ENCODE data around the gene HIPK2. TPM values are rescaled to one million over a fixed set of nuclear protein-coding genes. Genes with fewer than 3 reads are reported as not detected.

HIPK2 gene
- polyA plus RNA-seq, 3 donors = 1.6 to 12.1 (median 3.0) TPM

- DNase-seq = no peak
- WGBS (ENCODE audit: insufficient coverage) = 95% methylated on average over 3 of the region's 5 CpGs
- H3K36me3 ChIP-seq (replicated peaks in 1 of 2; ENCODE audit: control insufficient read depth in 1 of 2, insufficient read depth in 2 of 2, low read length in 2 of 2) = no peaks in the 10 kb centered on the region
- H3K79me2 ChIP-seq (ENCODE audit: insufficient read depth, low read length) = no peaks in the 10 kb centered on the region
- no peaks in the 10 kb centered on the region for H4K20me1 ChIP-seq (ENCODE audit: insufficient read depth, low read length)
- no peak overlapping the region for H3K4me3 ChIP-seq (replicated peaks in 1 of 3; ENCODE audit: low read depth in 2 of 3, low read length in 3 of 3)
- peaks cover 1 to 6% (median 2%) of the 10 kb centered on the region in 3 donors for H3K27me3 Mint-ChIP-seq (ENCODE audit: low read depth in 3 of 3)
- H3K9ac ChIP-seq (ENCODE audit: insufficient read depth, low read length, poor library complexity, severe bottlenecking) = no peak overlapping the region
- H3K4me1 Mint-ChIP-seq = peaks cover 6% of the 10 kb centered on the region
- peak overlapping the region in 1 of 7 donors; percentile 50 for H3K27ac Mint-ChIP-seq
- H3K9me3 Mint-ChIP-seq = peaks cover 0 to 4% (median 0%) of the 10 kb centered on the region in 7 donors
- H2AFZ ChIP-seq (ENCODE audit: insufficient read depth, low read depth, low read length, poor library complexity, severe bottlenecking) = no peak overlapping the region
- no peak for TF ChIP-seq CTCF (IDR thresholded peaks at IDR 0.05)
- H3K9me3 ChIP-seq (replicated peaks in 1 of 2; ENCODE audit: control insufficient read depth in 1 of 2, insufficient read depth in 1 of 2, low read length in 2 of 2) = no peaks in the 10 kb centered on the region
- H3K27ac ChIP-seq (ENCODE audit: low read depth in 1 of 2, low read length in 2 of 2) = no peak overlapping the region
- H3K4me1 ChIP-seq (ENCODE audit: control insufficient read depth in 1 of 2, insufficient read depth in 2 of 2, low read length in 2 of 2) = peaks cover 5 to 8% of the 10 kb centered on the region in 2 donors
- H3K4me2 ChIP-seq (replicated peaks; ENCODE audit: extremely low read depth, low read length, poor library complexity, severe bottlenecking) = no peak overlapping the region
- no peaks in the 10 kb centered on the region for H3K27me3 ChIP-seq (ENCODE audit: control insufficient read depth in 2 of 2, insufficient read depth in 2 of 2, low read length in 2 of 2)
- intact Hi-C loops (cut with micrococcal nuclease) = no loop called here
- no peaks in the 10 kb centered on the region for H3K36me3 Mint-ChIP-seq
- H3K4me3 Mint-ChIP-seq = no peak overlapping the region
Measured at GRCh38 chr7:139548302-139549028, 229.3 kb downstream of the HIPK2 start.

- H3K27me3 ChIP-seq (ENCODE audit: control insufficient read depth in 2 of 2, insufficient read depth in 2 of 2, low read length in 2 of 2) = no peaks in the 10 kb centered on the region
- H3K27me3 Mint-ChIP-seq (ENCODE audit: low read depth in 3 of 3) = peaks cover 2 to 3% (median 2%) of the 10 kb centered on the region in 3 donors
- no peak for TF ChIP-seq CTCF (IDR thresholded peaks at IDR 0.05)
- no peak for DNase-seq
- H3K36me3 Mint-ChIP-seq = no peaks in the 10 kb centered on the region
- no peaks in the 10 kb centered on the region for H3K36me3 ChIP-seq (replicated peaks in 1 of 2; ENCODE audit: control insufficient read depth in 1 of 2, insufficient read depth in 2 of 2, low read length in 2 of 2)
- H3K27ac ChIP-seq (ENCODE audit: low read depth in 1 of 2, low read length in 2 of 2) = no peak overlapping the region
- H4K20me1 ChIP-seq (ENCODE audit: insufficient read depth, low read length) = no peaks in the 10 kb centered on the region
- WGBS (ENCODE audit: insufficient coverage) = 100% methylated on average over 3 of the region's 11 CpGs
- no peak overlapping the region for H3K27ac Mint-ChIP-seq
- no peak overlapping the region for H3K9ac ChIP-seq (ENCODE audit: insufficient read depth, low read length, poor library complexity, severe bottlenecking)
- no peak overlapping the region for H2AFZ ChIP-seq (ENCODE audit: insufficient read depth, low read depth, low read length, poor library complexity, severe bottlenecking)
- peaks cover 6% of the 10 kb centered on the region for H3K4me1 Mint-ChIP-seq
- intact Hi-C loops (cut with micrococcal nuclease) = no loop called here
- no peaks in the 10 kb centered on the region for H3K79me2 ChIP-seq (ENCODE audit: insufficient read depth, low read length)
- no peak overlapping the region for H3K4me3 ChIP-seq (replicated peaks in 1 of 3; ENCODE audit: low read depth in 2 of 3, low read length in 3 of 3)
- peaks cover 5 to 9% of the 10 kb centered on the region in 2 donors for H3K4me1 ChIP-seq (ENCODE audit: control insufficient read depth in 1 of 2, insufficient read depth in 2 of 2, low read length in 2 of 2)
- H3K4me3 Mint-ChIP-seq = no peak overlapping the region
- H3K4me2 ChIP-seq (replicated peaks; ENCODE audit: extremely low read depth, low read length, poor library complexity, severe bottlenecking) = no peak overlapping the region
- H3K9me3 ChIP-seq (replicated peaks in 1 of 2; ENCODE audit: control insufficient read depth in 1 of 2, insufficient read depth in 1 of 2, low read length in 2 of 2) = no peaks in the 10 kb centered on the region
- peaks cover 0 to 6% (median 2%) of the 10 kb centered on the region in 7 donors for H3K9me3 Mint-ChIP-seq
Measured at GRCh38 chr7:139544645-139545044, 233.2 kb downstream of the HIPK2 start.

Measured in CD14-positive monocyte (primary cell).